Measurements from ENCODE around the gene NACAD. TPM values are rescaled to one million over a fixed set of nuclear protein-coding genes. Genes with fewer than 3 reads are reported as not detected.
A peak's percentile ranks its signal among the peaks of the same experiment; 100 is the strongest.

The NACAD gene
- total RNA-seq, 2 experiments from 2014 or later = 0.35 to 0.50 TPM

GRCh38 chr7:45075871-45076796 is 12.6 kb downstream of the NACAD start:
- Mint-ChIP-seq H3K4me3 (no peak overlapping the region), H3K27ac (no peak overlapping the region), H3K9me3 (no peaks in the 10 kb centered on the region), H3K4me1 (peaks cover 4% of the 10 kb centered on the region), H3K27me3 (no peaks in the 10 kb centered on the region), H3K36me3 (peaks cover 6% of the 10 kb centered on the region)
- DNase-seq = no peak

- Mint-ChIP-seq H3K27me3 (no peaks in the 10 kb centered on the region), H3K27ac (peak overlapping the region; percentile 39), H3K9me3 (no peaks in the 10 kb centered on the region), H3K4me1 (peaks cover 4% of the 10 kb centered on the region), H3K4me3 (no peak overlapping the region), H3K36me3 (peaks cover 6% of the 10 kb centered on the region)
- no peak for DNase-seq
These were observed 13.5 kb downstream of the NACAD start for GRCh38 chr7:45075355-45075644.

GRCh38 chr7:45074528-45075354 is 14.0 kb downstream of the NACAD start:
- H3K27me3 Mint-ChIP-seq = no peaks in the 10 kb centered on the region
- DNase-seq = no peak
- H3K4me3 Mint-ChIP-seq = no peak overlapping the region
- H3K4me1 Mint-ChIP-seq = peaks cover 4% of the 10 kb centered on the region
- H3K9me3 Mint-ChIP-seq = no peaks in the 10 kb centered on the region
- H3K27ac Mint-ChIP-seq = peak overlapping the region; percentile 39
- H3K36me3 Mint-ChIP-seq = peaks cover 6% of the 10 kb centered on the region

GRCh38 chr7:45073786-45074527 is 14.8 kb downstream of the NACAD start:
- H3K27ac Mint-ChIP-seq = no peak overlapping the region
- no peaks in the 10 kb centered on the region for H3K27me3 Mint-ChIP-seq
- H3K36me3 Mint-ChIP-seq = peaks cover 6% of the 10 kb centered on the region

GRCh38 chr7:45073031-45073785 is 15.6 kb downstream of the NACAD start:
- DNase-seq = no peak
- H3K4me3 Mint-ChIP-seq = no peak overlapping the region
- peaks cover 6% of the 10 kb centered on the region for H3K36me3 Mint-ChIP-seq

More at GRCh38 chr7:45073786-45074527, 14.8 kb downstream of the NACAD start:
- no peak for DNase-seq
- H3K4me3 Mint-ChIP-seq = no peak overlapping the region
- H3K4me1 Mint-ChIP-seq = peaks cover 4% of the 10 kb centered on the region
- H3K9me3 Mint-ChIP-seq = no peaks in the 10 kb centered on the region

GRCh38 chr7:45072131-45073030 is 16.4 kb downstream of the NACAD start:
- Mint-ChIP-seq H3K9me3 (no peaks in the 10 kb centered on the region), H3K36me3 (peaks cover 6% of the 10 kb centered on the region), H3K4me1 (peaks cover 6% of the 10 kb centered on the region), H3K4me3 (no peak overlapping the region), H3K27ac (peak overlapping the region; percentile 47), H3K27me3 (no peaks in the 10 kb centered on the region)
- no peak for DNase-seq

More at GRCh38 chr7:45073031-45073785, 15.6 kb downstream of the NACAD start:
- Mint-ChIP-seq H3K27ac (peak overlapping the region; percentile 47), H3K4me1 (peaks cover 6% of the 10 kb centered on the region), H3K27me3 (no peaks in the 10 kb centered on the region), H3K9me3 (no peaks in the 10 kb centered on the region)

- Mint-ChIP-seq H3K36me3 (peaks cover 6% of the 10 kb centered on the region), H3K9me3 (no peaks in the 10 kb centered on the region), H3K4me3 (no peak overlapping the region), H3K27ac (peak overlapping the region; percentile 2), H3K27me3 (no peaks in the 10 kb centered on the region), H3K4me1 (peaks cover 6% of the 10 kb centered on the region)
- no peak for DNase-seq
These were observed 17.2 kb downstream of the NACAD start for GRCh38 chr7:45071528-45071927.

GRCh38 chr7:45070254-45070642 is 18.5 kb downstream of the NACAD start:
- H3K9me3 Mint-ChIP-seq = no peaks in the 10 kb centered on the region
- no peak overlapping the region for H3K4me3 Mint-ChIP-seq
- H3K36me3 Mint-ChIP-seq = peaks cover 8% of the 10 kb centered on the region
- no peaks in the 10 kb centered on the region for H3K27me3 Mint-ChIP-seq
- peaks cover 9% of the 10 kb centered on the region for H3K4me1 Mint-ChIP-seq
- H3K27ac Mint-ChIP-seq = no peak overlapping the region
- no peak for DNase-seq

GRCh38 chr7:45069444-45070253 is 19.1 kb downstream of the NACAD start:
- no peaks in the 10 kb centered on the region for H3K9me3 Mint-ChIP-seq
- H3K27ac Mint-ChIP-seq = no peak overlapping the region
- DNase-seq = no peak
- H3K4me3 Mint-ChIP-seq = no peak overlapping the region
- H3K4me1 Mint-ChIP-seq = peaks cover 8% of the 10 kb centered on the region
- H3K36me3 Mint-ChIP-seq = peaks cover 7% of the 10 kb centered on the region
- no peaks in the 10 kb centered on the region for H3K27me3 Mint-ChIP-seq

GRCh38 chr7:45068236-45069023 is 20.3 kb downstream of the NACAD start:
- no peak for DNase-seq
- H3K4me3 Mint-ChIP-seq = no peak overlapping the region
- H3K36me3 Mint-ChIP-seq = peaks cover 13% of the 10 kb centered on the region
- H3K9me3 Mint-ChIP-seq = no peaks in the 10 kb centered on the region
- no peak overlapping the region for H3K27ac Mint-ChIP-seq
- peaks cover 9% of the 10 kb centered on the region for H3K4me1 Mint-ChIP-seq
- no peaks in the 10 kb centered on the region for H3K27me3 Mint-ChIP-seq

GRCh38 chr7:45067582-45067981 is 21.2 kb downstream of the NACAD start:
- Mint-ChIP-seq H3K4me3 (no peak overlapping the region), H3K27ac (no peak overlapping the region), H3K27me3 (no peaks in the 10 kb centered on the region), H3K4me1 (peaks cover 11% of the 10 kb centered on the region), H3K9me3 (no peaks in the 10 kb centered on the region), H3K36me3 (peaks cover 12% of the 10 kb centered on the region)
- DNase-seq = no peak

- Mint-ChIP-seq H3K9me3 (no peaks in the 10 kb centered on the region), H3K27ac (no peak overlapping the region), H3K36me3 (peaks cover 20% of the 10 kb centered on the region), H3K4me1 (peaks cover 21% of the 10 kb centered on the region), H3K27me3 (no peaks in the 10 kb centered on the region), H3K4me3 (no peak overlapping the region)
- no peak for DNase-seq
These were observed 22.4 kb downstream of the NACAD start for GRCh38 chr7:45066409-45066808.

Data from activated naive CD8-positive, alpha-beta T cell treated with anti-CD3 and anti-CD28 coated beads for 36 hours (primary cell).